ENCODE results near the gene GPS2.
"Not testable (repeated sequence)": the region's sequence is repeated elsewhere in the genome, so short reads cannot be mapped to it uniquely, and the experiment has no call there.

GPS2 gene

GRCh38 chr17:7314719-7315569 is at the start of gene GPS2:
Gene GPS2 (minus strand): TSS chr17:7315360. CDS start chr17:7315052, 308 bp downstream.
- DNase-seq (ENCODE audit: low spot score), result peak; percentile 86

- no peak for DNase-seq (ENCODE audit: low spot score)
These were observed 48.2 kb upstream of the GPS2 start for GRCh38 chr17:7363311-7363710.

- DNase-seq (ENCODE audit: low spot score), result no peak
These were observed 46.7 kb upstream of the GPS2 start for GRCh38 chr17:7361906-7362305.

GRCh38 chr17:7357381-7357780 is 42.2 kb upstream of the GPS2 start:
- DNase-seq (ENCODE audit: low spot score), result no peak

GRCh38 chr17:7356756-7357155 is 41.6 kb upstream of the GPS2 start:
- DNase-seq (ENCODE audit: low spot score), result no peak

- peak; percentile 85 for DNase-seq (ENCODE audit: low spot score)
These were observed 41.0 kb upstream of the GPS2 start for GRCh38 chr17:7356072-7356549.

GRCh38 chr17:7355573-7355972 is 40.4 kb upstream of the GPS2 start:
- no peak for DNase-seq (ENCODE audit: low spot score)

- DNase-seq (ENCODE audit: low spot score), result peak; percentile 33
These were observed 39.9 kb upstream of the GPS2 start, which contains the start of gene TMEM95 for GRCh38 chr17:7355053-7355452. Gene TMEM95 (plus strand): TSS chr17:7355156. CDS start chr17:7355205, 49 bp downstream.

GRCh38 chr17:7354262-7354843 is 39.2 kb upstream of the GPS2 start:
- peak; percentile 31 for DNase-seq (ENCODE audit: low spot score)

- no peak for DNase-seq (ENCODE audit: low spot score)
These were observed 37.9 kb upstream of the GPS2 start for GRCh38 chr17:7352910-7353635.

- DNase-seq (ENCODE audit: low spot score), result no peak
These were observed 37.3 kb upstream of the GPS2 start for GRCh38 chr17:7352503-7352889.

GRCh38 chr17:7351665-7352502 is 36.7 kb upstream of the GPS2 start, which contains the start of gene KCTD11:
Gene KCTD11 (plus strand): TSS chr17:7352162.
- DNase-seq (ENCODE audit: low spot score), result peak; percentile 85

GRCh38 chr17:7348478-7349242 is 33.5 kb upstream of the GPS2 start:
- DNase-seq (ENCODE audit: low spot score), result peak; percentile 53

GRCh38 chr17:7347630-7348477 is 32.7 kb upstream of the GPS2 start:
- DNase-seq (ENCODE audit: low spot score), result no peak

GRCh38 chr17:7346761-7347614 is 31.8 kb upstream of the GPS2 start:
- no peak for DNase-seq (ENCODE audit: low spot score)

- DNase-seq (ENCODE audit: low spot score), result no peak
These were observed 28.1 kb upstream of the GPS2 start for GRCh38 chr17:7343250-7343649.

- no peak for DNase-seq (ENCODE audit: low spot score)
These were observed 26.7 kb upstream of the GPS2 start for GRCh38 chr17:7341842-7342241.

GRCh38 chr17:7340179-7340578 is 25.0 kb upstream of the GPS2 start:
- no peak for DNase-seq (ENCODE audit: low spot score)

GRCh38 chr17:7337600-7337999 is 22.4 kb upstream of the GPS2 start:
- not testable (repeated sequence) for DNase-seq (ENCODE audit: low spot score)
